HG03571 (cell line): Measurements from ENCODE around the gene STT3B.

Experiments
- ATAC-seq: cut with Tn5 transposase; IDR thresholded peaks from one replicate; pipeline ENCODE4 v1.9.1; 2021; ENCODE audit not compliant: unreplicated experiment

The STT3B gene

DNA sequence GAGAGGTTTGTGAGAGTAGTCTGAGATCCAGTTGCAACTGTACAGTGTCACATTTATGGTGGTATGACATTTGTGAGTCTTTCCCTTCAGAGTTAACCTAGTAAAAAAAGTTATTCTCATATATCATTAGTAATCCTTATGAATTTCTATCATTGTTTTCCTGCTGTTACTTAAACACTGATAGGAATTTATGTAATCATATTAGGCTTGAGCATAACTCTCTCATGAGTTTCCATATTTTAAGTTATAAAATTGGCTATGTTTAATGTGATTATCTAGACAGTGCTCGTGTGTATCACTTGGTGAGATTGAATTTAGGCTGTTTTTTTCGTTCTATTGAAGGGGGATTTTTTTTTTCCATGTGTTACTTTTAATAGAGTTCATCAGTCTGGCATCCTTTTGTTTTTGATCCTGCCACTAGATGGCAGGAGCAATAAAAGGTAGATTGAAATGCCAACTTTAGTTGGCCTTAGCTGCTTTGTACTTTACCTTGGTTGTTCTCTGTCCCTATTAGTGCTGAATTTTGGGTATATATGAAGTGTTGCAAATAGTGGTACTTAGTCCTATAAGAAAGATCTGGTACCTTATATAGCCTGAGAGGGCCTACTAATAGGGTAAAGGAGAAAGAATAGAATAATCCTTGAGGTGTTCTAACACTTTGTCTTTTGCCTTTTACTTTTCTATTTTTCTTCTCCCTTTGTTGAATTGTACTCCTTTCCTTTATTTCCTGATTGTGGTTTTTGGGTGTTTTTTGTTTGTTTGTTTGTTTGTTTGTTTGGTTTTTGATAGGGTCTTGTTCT is 17.9 kb downstream of the STT3B start:
- no peak for ATAC-seq

DNA sequence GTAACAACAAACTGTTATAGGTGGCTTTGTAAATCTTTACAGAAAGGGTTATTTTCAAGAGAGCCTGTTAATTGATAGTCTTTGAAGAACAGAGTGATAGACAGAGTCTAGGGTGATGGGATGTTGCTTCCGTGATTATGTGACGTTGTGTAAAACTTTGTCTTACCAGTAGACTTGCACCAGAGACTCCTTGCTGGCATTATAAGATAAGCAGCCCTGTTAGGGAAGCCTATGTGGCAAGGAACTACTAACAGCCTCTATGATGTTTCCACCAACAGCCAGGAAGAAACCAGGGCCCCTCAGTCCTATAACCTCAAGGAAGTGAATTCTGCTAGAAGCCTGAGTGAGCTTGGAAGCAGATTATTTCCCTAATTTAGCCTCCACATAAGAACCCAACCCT is 18.9 kb downstream of the STT3B start:
- no peak for ATAC-seq

DNA sequence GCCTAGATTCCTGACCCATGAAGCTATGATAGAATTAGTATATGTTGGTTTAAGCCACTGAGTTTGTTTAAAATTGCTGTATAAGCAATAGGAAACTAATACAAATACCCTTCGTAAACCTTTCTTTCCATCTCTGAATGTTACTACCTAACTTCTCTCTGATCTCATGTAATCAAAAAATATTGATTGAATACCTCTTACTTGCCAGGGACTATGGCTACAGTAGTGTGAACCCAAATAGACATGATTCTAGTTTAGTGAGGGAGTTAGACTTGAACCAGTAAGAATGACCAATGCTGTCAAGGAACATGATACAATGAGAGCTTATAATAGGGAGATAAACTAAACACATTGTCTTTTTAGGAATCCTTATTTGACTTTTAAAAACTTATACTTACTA is 19.4 kb downstream of the STT3B start:
- no peak for ATAC-seq

DNA sequence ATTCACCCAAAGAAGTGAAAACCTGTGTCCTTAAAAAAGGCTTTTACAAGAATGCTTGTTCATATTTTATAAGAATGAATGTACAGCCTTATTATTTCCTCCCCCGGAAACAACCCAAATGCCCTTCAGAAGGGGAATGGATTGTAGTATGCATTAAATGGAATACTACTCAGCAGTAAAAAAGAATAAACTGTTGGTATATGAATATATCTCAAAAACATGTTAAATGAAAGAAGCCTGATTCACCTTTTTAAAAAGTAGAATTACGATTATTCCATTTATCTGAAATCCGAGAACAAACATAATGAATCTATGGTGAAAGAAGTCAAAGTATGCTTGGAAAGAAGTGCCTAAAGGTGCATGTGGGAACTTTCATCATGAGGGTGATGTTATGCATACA is 20.5 kb downstream of the STT3B start:
- no peak for ATAC-seq

DNA sequence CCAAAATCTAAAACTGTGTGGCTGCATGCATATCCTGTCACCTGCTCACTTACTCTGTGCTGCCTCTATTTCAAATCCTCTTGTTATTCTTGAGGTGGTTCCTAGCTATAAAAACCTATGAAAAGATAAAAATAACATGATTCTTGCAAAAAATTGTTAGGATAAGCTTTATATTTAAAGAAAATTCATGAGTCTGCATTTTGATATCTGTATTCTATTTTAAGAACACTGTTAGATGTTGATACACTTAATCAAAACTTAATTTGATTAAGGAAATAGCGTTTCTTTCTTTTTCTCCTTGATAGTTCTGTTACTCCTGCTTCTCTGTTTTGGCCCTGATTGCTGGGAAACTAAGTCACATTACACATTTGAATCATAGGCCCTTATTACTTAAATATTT is 22.5 kb downstream of the STT3B start:
- no peak for ATAC-seq

DNA sequence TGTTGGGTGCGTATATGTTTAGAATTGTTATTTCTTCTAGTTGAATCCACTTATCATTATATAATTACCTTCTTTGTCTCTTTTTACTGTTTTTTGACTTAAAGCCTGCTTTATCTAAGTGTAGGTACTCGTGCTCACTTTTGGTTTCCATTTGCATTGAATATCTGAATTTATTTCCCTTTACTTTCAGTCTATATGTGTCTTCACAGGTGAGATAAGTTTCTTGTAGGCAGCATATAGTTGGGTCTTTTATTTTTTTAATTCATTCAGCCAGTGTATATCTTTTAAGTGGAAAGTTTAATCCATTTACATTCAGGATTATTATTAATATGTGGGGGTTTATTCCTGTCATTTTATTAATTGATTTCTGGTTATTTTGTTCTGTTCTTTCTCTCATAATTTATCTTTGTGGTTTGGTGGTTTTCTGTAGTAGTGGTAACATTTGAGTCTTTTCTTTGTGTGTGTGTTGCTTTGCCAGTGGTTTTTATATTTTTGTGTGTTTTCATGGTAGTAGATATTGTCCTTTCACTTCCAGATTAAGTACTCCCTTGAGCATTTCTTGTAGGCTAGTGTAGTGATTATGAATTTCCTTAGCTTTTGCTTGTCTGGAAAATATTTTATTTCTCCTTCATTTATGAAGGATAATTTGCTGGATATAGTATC is 27.3 kb downstream of the STT3B start:
- no peak for ATAC-seq

DNA sequence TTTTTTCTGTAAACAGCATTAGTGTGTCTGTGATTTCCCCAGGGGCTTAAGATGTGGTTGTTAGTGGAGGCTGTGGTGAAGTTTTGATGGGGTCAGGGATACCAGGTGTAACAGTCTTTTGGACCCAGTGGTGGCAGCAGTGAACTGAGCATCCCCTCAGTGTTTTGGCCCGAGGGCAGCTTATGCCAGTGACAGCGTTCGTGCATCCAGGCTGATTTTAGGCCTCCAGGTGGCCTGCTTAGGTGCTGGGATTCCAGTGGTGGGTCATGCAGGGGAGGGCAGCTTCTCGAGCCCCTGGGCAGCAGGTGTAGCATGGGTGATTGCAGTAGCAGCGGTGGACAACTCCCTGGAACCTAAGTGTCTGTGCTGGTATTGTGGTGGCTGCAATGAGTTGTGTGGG is 29.2 kb downstream of the STT3B start:
- no peak for ATAC-seq

DNA sequence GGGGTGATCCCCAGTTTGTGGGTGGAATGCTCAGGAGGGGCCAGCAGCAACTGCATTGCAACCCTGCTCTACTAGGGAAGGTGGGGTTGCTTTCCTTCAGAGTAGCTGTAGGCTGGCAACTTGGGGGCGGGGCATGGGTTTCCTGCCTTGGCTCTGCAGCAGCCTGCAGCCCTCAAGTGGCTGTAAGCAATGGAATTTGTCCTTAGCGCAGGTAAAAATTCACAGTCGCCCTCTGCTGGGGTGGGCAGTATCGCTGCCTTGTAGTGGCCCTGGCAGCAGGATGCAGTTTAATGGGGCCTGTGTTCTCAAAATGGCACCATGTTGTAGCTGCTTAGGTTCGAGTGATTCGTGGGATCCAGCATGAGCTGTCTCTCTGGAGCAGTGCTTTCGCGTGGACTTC is 29.8 kb downstream of the STT3B start:
- no peak for ATAC-seq

DNA sequence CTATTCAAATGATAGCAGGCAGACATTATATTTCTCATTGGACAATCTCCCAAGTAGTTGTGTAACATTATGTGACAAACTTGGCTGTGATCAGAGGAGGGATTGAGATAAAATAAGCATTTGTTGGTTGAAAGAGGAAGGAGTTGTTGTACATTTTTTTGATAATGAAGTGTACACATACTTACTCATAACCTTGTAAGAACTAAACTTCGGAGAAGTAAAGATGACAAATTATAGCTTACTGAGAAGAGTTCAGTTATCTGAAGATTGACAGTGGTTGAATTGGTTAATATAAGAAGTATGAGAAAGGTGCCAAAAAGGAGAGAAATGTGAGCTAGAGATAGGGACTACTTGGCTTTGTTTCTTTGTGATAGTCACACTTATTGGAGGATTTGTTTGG is 32.6 kb downstream of the STT3B start:
- no peak for ATAC-seq

DNA sequence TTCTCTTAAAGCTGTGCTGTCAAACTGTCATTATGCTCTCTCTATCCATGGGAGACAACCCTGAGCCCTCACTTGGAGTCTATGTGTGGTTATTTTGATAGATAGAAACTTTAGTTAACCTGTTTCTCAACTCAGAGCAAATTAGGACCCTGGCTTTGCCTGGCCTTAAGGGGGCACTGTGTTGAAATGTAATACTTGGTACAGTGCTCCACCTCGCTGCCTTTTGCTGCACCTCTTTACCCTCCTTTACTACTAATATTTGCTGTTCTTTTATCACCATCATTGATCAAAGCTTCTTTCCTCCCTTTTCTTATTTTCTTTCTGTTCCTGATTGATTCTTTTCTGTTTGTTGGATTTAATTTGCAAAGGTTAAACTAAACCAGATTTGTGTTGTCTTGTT is 34.3 kb downstream of the STT3B start:
- no peak for ATAC-seq

DNA sequence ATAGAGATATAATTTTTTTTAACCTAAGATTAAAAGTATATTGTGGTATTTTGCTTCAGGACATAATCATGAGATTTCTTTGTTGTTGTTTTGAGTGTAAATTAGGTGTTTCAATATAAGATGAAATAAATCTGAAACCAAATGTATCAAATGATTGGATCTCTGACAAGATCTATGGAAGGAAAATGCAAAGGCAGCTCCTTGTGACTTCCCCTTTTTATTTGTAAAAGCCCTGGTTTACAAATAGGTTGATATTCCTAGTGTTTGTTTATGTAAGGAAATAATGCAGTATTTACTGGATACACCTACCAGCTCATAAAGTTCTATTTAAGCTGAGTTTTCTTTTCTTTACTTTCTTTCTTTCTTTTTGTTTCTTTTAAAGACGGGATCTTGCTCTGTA is 35.9 kb downstream of the STT3B start:
- ATAC-seq: no peak

DNA sequence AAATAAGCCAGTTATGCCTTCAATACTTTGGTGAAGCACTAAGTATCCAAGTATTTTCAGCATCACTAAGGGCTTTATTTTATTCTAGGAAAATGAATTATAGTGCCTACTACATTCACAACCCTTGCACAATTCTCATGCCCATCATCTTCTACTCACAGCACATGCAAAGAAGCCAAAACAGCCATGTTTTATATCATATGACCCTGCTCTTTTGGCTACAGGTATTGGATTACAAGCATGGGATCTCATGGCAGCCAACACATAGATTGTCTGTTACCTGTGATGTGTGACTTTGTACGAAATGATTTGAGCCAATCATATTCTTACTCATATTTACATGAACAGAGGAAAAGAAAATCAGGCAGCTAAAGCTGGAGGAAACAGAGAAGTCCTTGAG is 38.6 kb downstream of the STT3B start:
- ATAC-seq: no peak

DNA sequence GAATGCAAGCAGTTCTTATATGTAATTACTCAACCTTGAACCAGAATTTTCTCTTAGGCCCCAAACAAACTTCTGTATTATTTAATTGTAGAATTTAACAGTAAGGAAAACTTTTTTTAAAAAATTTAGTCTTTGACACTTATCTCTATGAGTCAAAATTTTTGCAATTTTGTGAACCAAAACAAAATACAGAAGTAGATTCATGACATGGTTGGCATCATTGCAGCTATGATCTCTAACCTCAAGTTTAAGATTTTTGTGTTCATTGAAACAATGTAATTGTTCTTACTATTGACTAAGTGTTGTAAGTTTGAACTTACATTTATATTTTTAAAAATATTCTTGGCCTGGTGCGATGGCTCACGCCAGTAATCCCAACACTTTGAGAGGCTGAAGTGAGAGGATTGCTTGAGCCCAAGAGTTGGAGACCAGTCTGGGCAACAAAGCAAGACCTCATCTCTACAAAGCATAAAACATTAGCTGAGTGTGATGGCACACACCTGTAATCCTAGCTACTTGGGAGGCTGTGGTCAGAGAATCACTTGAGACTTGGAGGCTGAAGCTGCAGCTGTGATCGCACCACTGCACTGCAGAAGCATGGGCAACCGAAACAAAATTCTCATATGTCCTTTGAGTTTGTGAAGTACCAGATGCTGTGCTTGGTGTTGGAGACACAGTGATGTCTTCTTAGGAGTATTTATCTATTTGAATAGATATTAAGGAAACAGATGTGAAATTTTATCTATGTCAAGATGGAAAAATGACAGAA is 39.7 kb downstream of the STT3B start:
- no peak for ATAC-seq

DNA sequence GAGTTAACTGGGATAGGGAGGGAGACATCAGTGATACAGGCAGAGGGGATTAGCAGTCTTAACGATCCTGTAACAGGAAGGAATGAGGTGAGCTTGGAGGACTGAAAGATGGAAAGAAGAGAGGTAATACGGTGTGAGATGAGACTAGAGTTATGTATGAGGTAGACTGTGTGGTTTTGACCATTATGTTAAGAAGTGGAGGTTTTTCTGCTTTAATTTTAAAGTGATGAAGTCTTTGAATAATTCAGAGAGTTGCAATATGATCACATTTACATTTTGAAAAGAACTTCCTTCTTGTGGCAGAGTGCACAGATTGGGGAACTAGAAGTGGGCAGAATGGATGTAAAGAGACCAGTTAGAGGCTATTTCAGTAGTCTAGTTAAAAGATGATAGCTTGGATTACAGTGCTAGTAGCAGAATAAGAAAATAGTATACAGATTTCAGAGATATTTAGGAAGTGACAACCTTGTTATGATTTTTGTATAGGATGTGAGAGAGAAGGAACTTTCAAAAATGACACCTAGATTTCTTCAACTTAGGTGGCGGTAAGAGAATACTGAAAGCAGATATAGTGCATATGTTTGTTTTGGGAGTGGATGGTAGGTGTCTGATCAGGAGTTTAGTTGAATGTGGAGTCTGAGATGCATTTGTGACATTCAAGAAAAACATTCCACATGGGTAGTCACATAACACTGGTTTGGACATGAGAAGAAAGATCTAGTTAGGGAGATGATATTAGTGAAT is 40.5 kb downstream of the STT3B start:
- no peak for ATAC-seq

DNA sequence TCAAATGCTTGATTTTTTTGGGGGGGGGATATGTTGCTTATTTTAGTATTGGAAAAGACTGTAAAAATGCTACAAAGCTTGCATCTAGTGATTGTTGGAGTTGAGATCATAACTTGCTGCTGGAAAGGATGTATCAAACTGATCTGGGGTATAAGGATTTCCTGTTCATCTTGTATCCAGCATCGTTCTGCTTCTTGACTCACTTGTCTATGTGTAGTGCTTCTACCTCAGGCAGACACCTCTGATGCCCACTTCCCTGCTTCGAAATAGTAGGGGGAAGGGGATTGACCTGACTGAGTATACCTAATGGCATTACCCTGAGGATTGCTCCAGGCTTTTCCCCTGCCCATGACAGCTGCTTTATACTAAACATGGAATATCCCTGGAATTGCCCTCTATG is 42.7 kb downstream of the STT3B start:
- no peak for ATAC-seq

DNA sequence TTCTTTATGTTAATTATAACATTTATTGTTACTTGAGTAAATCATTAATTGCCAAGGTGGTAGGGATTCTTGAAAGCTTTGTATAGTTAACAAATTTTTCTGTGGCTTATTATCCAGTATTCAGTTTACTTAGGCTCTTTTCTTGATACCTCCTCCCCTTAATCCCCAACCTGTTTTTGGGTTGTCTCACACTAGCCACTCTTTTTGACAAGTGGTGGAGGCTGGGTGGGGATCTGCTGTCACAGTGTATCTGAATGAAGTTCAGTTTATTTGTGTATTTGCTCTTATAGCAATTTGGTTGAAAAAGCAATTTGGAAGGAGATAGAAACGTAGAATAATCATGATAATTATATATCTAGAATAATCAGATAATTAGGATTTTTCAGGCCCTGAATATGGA is 43.8 kb downstream of the STT3B start:
- no peak for ATAC-seq

DNA sequence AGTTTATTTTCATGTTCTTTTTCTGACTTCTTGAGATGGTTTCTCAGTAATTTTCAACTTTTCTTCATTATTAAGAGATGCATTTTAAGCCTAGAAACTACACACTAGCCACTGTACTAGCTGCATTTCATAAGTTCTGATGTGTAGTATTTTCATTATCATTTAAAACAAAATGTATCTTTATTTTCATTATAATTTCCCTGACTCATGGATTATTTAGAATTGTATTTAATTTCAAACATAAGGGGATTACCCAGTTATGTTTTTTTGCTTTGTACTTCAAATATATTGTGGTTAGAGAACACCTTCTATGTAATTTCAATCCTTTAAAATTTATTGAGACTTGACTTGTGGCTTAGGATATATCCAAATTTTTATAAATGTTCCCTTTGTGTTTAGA is 44.5 kb downstream of the STT3B start:
- ATAC-seq: no peak

DNA sequence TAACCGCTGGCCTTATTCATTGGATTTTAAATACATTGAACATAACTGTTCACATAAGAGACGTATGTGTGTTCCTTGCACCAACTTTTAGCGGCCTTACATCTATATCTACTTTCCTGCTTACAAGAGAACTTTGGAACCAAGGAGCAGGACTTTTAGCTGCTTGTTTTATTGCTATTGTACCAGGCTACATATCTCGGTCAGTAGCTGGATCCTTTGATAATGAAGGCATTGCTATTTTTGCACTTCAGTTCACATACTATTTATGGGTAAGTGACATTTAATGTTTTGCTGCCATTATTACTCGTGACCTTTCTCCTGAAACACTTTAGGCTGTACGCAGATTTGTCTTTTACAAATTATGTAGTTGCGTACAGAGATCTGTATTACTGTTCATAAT is 47.1 kb downstream of the STT3B start:
- ATAC-seq: no peak

DNA sequence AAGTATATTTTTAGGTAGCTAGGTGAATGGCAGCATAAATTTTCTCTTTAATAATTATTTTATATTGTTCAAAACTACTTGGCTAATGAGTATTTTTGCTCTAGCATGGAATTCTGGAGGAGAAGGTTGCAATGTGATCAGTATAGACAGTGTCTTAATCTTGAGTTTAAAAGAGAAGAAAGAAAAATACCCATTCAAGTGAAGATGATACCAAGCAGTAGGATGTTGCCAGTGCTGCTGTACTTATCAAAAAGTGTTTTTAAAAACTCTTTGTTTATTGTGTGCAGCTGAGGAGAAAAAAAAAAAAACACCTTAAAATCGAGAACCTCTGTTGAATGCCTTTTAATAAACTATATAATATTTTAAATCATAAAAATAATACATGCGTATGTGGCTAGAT is 47.9 kb downstream of the STT3B start:
- ATAC-seq: no peak

DNA sequence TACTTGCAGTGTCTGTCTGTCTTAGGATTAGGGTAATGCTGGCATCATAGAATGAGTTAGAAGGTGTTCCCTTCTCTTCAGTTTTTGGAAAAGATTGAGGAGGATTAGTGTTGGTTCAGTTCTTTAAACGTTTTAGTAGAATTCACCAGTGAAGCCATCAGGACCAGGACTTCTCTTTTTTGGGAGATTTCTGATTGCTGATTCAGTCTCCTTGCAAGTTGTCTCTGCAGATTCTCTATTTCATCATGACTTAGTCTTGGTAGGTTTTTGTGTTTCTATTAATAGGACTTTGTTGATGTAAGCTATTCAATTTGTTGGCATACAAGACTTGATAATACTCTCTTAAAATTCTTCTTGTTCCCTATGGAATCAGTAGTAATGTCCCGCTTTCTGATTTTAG is 48.9 kb downstream of the STT3B start:
- ATAC-seq: no peak

DNA sequence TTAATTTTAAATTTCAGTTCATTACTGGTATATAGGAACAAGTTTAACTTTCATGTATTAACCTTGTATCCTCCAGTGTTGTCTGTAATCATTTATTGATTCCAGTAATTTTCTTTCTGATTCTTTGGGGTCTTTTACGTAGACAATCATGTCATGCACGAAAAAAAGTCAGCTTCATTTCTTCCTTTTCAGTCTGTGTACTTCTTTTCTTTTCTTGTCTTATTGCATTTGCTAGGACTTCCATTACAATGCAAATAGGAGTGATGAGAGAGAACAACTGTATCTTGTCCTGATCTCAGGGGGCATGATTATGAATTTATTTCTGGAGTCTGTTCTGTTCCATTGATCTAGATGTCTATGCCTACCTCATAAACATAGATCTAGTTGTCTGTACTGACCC is 56.5 kb downstream of the STT3B start:
- no peak for ATAC-seq
